NCI-H2029 treated with DMSO at 0.1 percent for 48 hours (cell line): ENCODE results near the gene SPRR3.
"Not testable (repeated sequence)": the region's sequence is repeated elsewhere in the genome, so short reads cannot be mapped to it uniquely, and the experiment has no call there.

Experiments used
- DNase-seq: peaks from one replicate; lab custom pipeline; 2025; lab: John Stamatoyannopoulos, UW

The SPRR3 gene

GRCh38 chr1:152983743-152984142, 17.8 kb upstream of the SPRR3 start, which contains the start of gene SPRR1A:
TSS of gene SPRR1A (plus strand) at chr1:152984081. CDS start at chr1:152985231, 1,150 bp downstream.
- DNase-seq: no peak

- DNase-seq: no peak
These were observed 15.0 kb upstream of the SPRR3 start for GRCh38 chr1:152986578-152986977.

GRCh38 chr1:152993186-152993585, 8.4 kb upstream of the SPRR3 start:
- no peak for DNase-seq

GRCh38 chr1:152995842-152996241, 5.7 kb upstream of the SPRR3 start:
- no peak for DNase-seq

GRCh38 chr1:152996633-152997400, 4.7 kb upstream of the SPRR3 start:
- no peak for DNase-seq

- DNase-seq: no peak
These were observed 3.6 kb upstream of the SPRR3 start for GRCh38 chr1:152997901-152998300.

- no peak for DNase-seq
These were observed 3.1 kb upstream of the SPRR3 start for GRCh38 chr1:152998476-152998875.

- DNase-seq: no peak
These were observed 1.7 kb upstream of the SPRR3 start for GRCh38 chr1:152999818-153000217.

- DNase-seq: no peak
These were observed 1.3 kb upstream of the SPRR3 start for GRCh38 chr1:153000294-153000693.

GRCh38 chr1:153011235-153011758, 9.7 kb downstream of the SPRR3 start:
- not testable (repeated sequence) for DNase-seq

- DNase-seq: not testable (repeated sequence)
These were observed 20.3 kb downstream of the SPRR3 start for GRCh38 chr1:153021829-153022228.

GRCh38 chr1:153022340-153022739, 20.8 kb downstream of the SPRR3 start:
- not testable (repeated sequence) for DNase-seq

GRCh38 chr1:153023109-153023508, 21.6 kb downstream of the SPRR3 start:
- DNase-seq: no peak

GRCh38 chr1:153024413-153024812, 22.9 kb downstream of the SPRR3 start:
- DNase-seq: no peak

GRCh38 chr1:153025797-153026196, 24.2 kb downstream of the SPRR3 start:
- DNase-seq: no peak

- no peak for DNase-seq
These were observed 27.2 kb downstream of the SPRR3 start for GRCh38 chr1:153028766-153029165.

GRCh38 chr1:153030895-153031294, 29.3 kb downstream of the SPRR3 start, which contains the start of gene SPRR1B:
TSS of gene SPRR1B (plus strand) at chr1:153031203. CDS start at chr1:153032346, 1,143 bp downstream.
- no peak for DNase-seq

- DNase-seq: no peak
These were observed 30.5 kb downstream of the SPRR3 start for GRCh38 chr1:153032073-153032472.

GRCh38 chr1:153032677-153033308, 31.2 kb downstream of the SPRR3 start:
- DNase-seq: no peak

- DNase-seq: no peak
These were observed 33.7 kb downstream of the SPRR3 start for GRCh38 chr1:153035211-153035610.

- DNase-seq: no peak
These were observed 39.5 kb downstream of the SPRR3 start, which contains the start of gene SPRR2D for GRCh38 chr1:153040950-153041631. TSS of gene SPRR2D (minus strand) at chr1:153041120. CDS start at chr1:153040346, 774 bp downstream.

- no peak for DNase-seq
These were observed 47.7 kb downstream of the SPRR3 start for GRCh38 chr1:153049211-153049610.
